A673 (cell line): Measurements from ENCODE around the gene PARD6B. TPM values are rescaled to one million over a fixed set of nuclear protein-coding genes. Genes with fewer than 3 reads are reported as not detected.

Experiments used
- BruUV-seq: library from RNA; stranded (reverse); fragments of 400-500 nt; replicated peaks from 2 replicates; lab custom pipeline; 2021; lab: Mats Ljungman, UMichigan
- CTCF ChIA-PET: fragments of 300-600 bp; sonication (Branson Sonifier 250); formaldehyde crosslinking; loops from one replicate; lab custom pipeline; 2022; ENCODE audit warnings: antibody characterized with exemption; lab: Charles Lee
- POLR2A ChIA-PET: fragments of 300-600 bp; sonication (Branson Sonifier 250); formaldehyde crosslinking; loops from one replicate; lab custom pipeline; 2022; ENCODE audit warnings: antibody characterized with exemption; ENCODE audit not compliant: low non-redundant PET; lab: Charles Lee
- DNase-seq: peaks from one replicate; pipeline ENCODE4 v3.0.0-alpha.2; 2015; ENCODE audit warnings: low spot score
- H3K27ac ChIP-seq: fragments of 200-600 bp; sonication (generic); 2 replicates; pipeline ENCODE4 v1.5.1; 2016; ENCODE audit warnings: mixed run types, low read depth, mild to moderate bottlenecking, mixed read lengths, antibody characterized with exemption, low read length; ENCODE audit not compliant: poor library complexity, severe bottlenecking
- H3K27me3 ChIP-seq: fragments of 200-600 bp; sonication (generic); replicated peaks from 2 replicates; pipeline ENCODE4 v1.6.1; 2017; ENCODE audit warnings: mixed run types, low read depth, mild to moderate bottlenecking, mixed read lengths, antibody characterized with exemption, low read length; ENCODE audit not compliant: insufficient read depth, poor library complexity
- H3K36me3 ChIP-seq: fragments of 200-600 bp; sonication (generic); 2 replicates; pipeline ENCODE4 v1.6.1; 2016; ENCODE audit warnings: mixed run types, mild to moderate bottlenecking, mixed read lengths, antibody characterized with exemption, low read length; ENCODE audit not compliant: insufficient read depth, poor library complexity, severe bottlenecking
- H3K4me1 ChIP-seq: fragments of 200-600 bp; sonication (generic); 2 replicates; pipeline ENCODE4 v1.6.1; 2017; ENCODE audit warnings: mixed run types, mild to moderate bottlenecking, mixed read lengths, antibody characterized with exemption, low read length; ENCODE audit not compliant: insufficient read depth, poor library complexity, severe bottlenecking
- H3K4me3 ChIP-seq: fragments of 200-600 bp; sonication (generic); 2 replicates; pipeline ENCODE4 v1.5.1; 2016; ENCODE audit warnings: low read depth, mixed run types, mild to moderate bottlenecking, mixed read lengths, low read length; ENCODE audit not compliant: poor library complexity, severe bottlenecking
- H3K9me3 ChIP-seq: fragments of 200-600 bp; sonication (generic); 2 replicates; pipeline ENCODE4 v1.6.1; 2016; ENCODE audit warnings: mixed run types, low read depth, mild to moderate bottlenecking, mixed read lengths, antibody characterized with exemption, low read length; ENCODE audit not compliant: poor library complexity, severe bottlenecking
- EZH2 ChIP-seq: fragments of 200-600 bp; sonication (generic); IDR thresholded peaks from 2 replicates; pipeline ENCODE4 v1.6.1; 2017; ENCODE audit warnings: borderline replicate concordance, low read depth, mild to moderate bottlenecking, mixed read lengths, antibody characterized with exemption, low read length; ENCODE audit not compliant: poor library complexity, severe bottlenecking
- intact Hi-C: fragments of 100-400 bp; cut with micrococcal nuclease; formaldehyde crosslinking; loops from one replicate; pipeline ENCODE4 v1.10.0; 2022; ENCODE audit not compliant: unreplicated experiment
- total RNA-seq: library from RNA; stranded (reverse); gene quantifications from 2 replicates; pipeline ENCODE4 v1.2.3, GENCODE V29; 2021
- TF ChIP-seq, protein P1 (sequence below): fragments of 300-800, 200-600 bp; sonication (generic); conservative IDR thresholded peaks from 2 replicates; pipeline ENCODE4 v1.5.1; 2017; ENCODE audit warnings: low read depth, mild to moderate bottlenecking, antibody characterized with exemption, low read length, moderate library complexity, mixed read lengths

The PARD6B gene
- total RNA-seq, 1 experiment from 2014 or later: 28.1 TPM

- intact Hi-C loops: no loop called here
- TF ChIP-seq, protein P1, sequence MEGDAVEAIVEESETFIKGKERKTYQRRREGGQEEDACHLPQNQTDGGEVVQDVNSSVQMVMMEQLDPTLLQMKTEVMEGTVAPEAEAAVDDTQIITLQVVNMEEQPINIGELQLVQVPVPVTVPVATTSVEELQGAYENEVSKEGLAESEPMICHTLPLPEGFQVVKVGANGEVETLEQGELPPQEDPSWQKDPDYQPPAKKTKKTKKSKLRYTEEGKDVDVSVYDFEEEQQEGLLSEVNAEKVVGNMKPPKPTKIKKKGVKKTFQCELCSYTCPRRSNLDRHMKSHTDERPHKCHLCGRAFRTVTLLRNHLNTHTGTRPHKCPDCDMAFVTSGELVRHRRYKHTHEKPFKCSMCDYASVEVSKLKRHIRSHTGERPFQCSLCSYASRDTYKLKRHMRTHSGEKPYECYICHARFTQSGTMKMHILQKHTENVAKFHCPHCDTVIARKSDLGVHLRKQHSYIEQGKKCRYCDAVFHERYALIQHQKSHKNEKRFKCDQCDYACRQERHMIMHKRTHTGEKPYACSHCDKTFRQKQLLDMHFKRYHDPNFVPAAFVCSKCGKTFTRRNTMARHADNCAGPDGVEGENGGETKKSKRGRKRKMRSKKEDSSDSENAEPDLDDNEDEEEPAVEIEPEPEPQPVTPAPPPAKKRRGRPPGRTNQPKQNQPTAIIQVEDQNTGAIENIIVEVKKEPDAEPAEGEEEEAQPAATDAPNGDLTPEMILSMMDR: no peak
- no peak for TF ChIP-seq EZH2
- Histone ChIP-seq H3K27me3 (no peaks in the 10 kb centered on the region), H3K27ac (no peak overlapping the region), H3K36me3 (no peaks in the 10 kb centered on the region), H3K4me3 (no peak overlapping the region), H3K9me3 (no peaks in the 10 kb centered on the region), H3K4me1 (peaks cover 5% of the 10 kb centered on the region)
- no peak for DNase-seq
- BruUV-seq: no TSS peak
- ChIA-PET CTCF (no interaction called here), POLR2A (no interaction called here)
These were observed 21.8 kb upstream of the PARD6B start for GRCh38 chr20:50709636-50709973.

DNA sequence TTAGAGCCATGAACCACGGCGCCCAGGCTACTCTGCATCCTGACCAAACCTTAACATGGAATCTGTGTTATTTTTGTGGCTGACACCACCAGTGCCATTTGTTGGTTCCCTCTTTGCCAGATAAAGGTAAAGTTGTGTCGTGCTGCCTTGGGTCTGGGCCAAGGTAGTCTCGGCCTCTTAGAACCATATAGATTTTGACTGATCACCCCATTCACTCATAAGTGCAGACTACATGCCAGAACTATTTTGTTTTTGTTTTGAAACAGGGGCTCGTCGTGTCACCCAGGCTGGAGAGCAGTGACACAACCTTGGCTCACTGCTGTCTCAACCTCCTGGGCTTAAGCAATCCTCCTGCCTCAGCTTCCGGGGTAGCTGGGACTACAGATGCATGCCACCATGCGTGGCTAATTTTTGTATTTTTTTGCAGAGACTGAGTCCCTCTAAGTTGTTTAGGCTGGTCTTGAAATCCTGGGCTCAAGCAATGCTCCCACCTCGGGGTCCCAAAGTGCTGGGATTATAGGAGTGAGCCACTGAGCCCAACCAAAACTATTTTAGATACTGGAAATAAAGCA, 20.8 kb upstream of the PARD6B start:
- Histone ChIP-seq H3K9me3 (no peaks in the 10 kb centered on the region), H3K27ac (no peak overlapping the region), H3K4me1 (peaks cover 5% of the 10 kb centered on the region), H3K4me3 (no peak overlapping the region), H3K36me3 (no peaks in the 10 kb centered on the region), H3K27me3 (no peaks in the 10 kb centered on the region)
- no TSS peak for BruUV-seq
- ChIA-PET POLR2A (no interaction called here), CTCF (interaction anchor here (0.8 kb wide), 1 partner anchor 85 kb away, joined by 3 read pairs; no protein-coding TSS in a partner anchor)
- TF ChIP-seq, protein P1: no peak
- no peak for TF ChIP-seq EZH2
- intact Hi-C loops: no loop called here
- no peak for DNase-seq

- ChIA-PET CTCF (interaction anchor here (0.8 kb wide), 1 partner anchor 85 kb away, joined by 3 read pairs; no protein-coding TSS in a partner anchor), POLR2A (no interaction called here)
- Histone ChIP-seq H3K36me3 (no peaks in the 10 kb centered on the region), H3K4me3 (no peak overlapping the region), H3K9me3 (no peaks in the 10 kb centered on the region), H3K27ac (no peak overlapping the region), H3K27me3 (no peaks in the 10 kb centered on the region), H3K4me1 (peaks cover 5% of the 10 kb centered on the region)
- TF ChIP-seq, protein P1: no peak
- no peak for TF ChIP-seq EZH2
- BruUV-seq: no TSS peak
- no peak for DNase-seq
- intact Hi-C loops: no loop called here
These were observed 20.1 kb upstream of the PARD6B start for GRCh38 chr20:50711113-50711825.
